ENCODE results near the gene RGS7. TPM values are rescaled to one million over a fixed set of nuclear protein-coding genes. Genes with fewer than 3 reads are reported as not detected.

RGS7 gene
- total RNA-seq, 4 donors from 2014 or later = not detected

DNA sequence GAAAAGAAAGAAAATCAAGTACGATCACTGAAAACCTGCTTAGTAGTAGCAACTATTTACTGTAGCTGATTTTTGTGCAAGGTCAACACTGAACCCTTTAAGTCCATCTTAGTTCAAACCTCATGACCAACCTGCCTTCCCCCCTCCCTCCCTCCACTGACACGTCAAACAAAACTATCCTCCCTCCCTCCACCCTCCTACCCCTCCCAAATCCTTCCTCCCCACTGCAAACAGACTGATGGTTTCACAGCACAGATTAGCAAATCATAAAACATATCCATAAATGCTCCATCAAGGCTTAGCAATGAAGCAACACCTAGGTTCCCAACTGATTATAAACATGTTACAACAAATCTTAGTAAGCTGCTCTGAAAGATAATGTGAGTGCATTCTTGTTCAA lies 580.8 kb downstream of the RGS7 start:
- no peak for TF ChIP-seq CTCF (IDR thresholded peaks at IDR 0.05 in 4 of 5, conservative IDR thresholded peaks at IDR 0.05 in 1 of 5)
- TF ChIP-seq POLR2A (IDR thresholded peaks at IDR 0.05) = no peak
- ATAC-seq = no peak
- intact Hi-C loops (cut with DNase I; ENCODE audit: low total_unique reads) (no loop called here), in situ Hi-C loops (cut with MboI; ENCODE audit: low sequenced_read_pairs in 4 of 4) (no loop called here)
- H3K36me3 ChIP-seq = no peaks in the 10 kb centered on the region
- no peak overlapping the region for H3K27ac ChIP-seq
- H3K4me3 ChIP-seq = no peak overlapping the region
- DNase-seq = no peak
- H3K27me3 ChIP-seq = no peaks in the 10 kb centered on the region
- H3K9me3 ChIP-seq = no peaks in the 10 kb centered on the region
- H3K4me1 ChIP-seq = no peaks in the 10 kb centered on the region

DNA sequence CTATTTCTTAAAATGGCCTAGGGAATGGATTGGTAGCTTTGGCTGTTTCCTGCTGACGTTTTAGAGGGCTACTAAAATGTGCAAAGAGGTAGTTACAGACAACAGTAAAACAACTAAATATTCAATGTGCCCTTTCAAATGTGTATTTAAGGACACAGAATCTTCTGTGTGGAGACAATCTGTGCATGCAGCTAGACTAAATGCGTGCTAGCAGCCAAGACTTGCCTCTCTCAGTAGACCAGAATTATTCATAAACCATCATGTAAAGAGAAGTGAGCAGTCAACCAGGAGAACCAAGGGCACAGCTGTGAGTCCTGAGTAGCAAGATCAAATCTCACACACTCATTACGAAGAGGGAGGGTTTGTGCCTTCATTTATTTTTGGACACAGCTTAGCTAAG lies 584.9 kb downstream of the RGS7 start:
- no peaks in the 10 kb centered on the region for H3K36me3 ChIP-seq
- ATAC-seq (no peak), DNase-seq (no peak)
- TF ChIP-seq POLR2A (IDR thresholded peaks at IDR 0.05) (no peak), CTCF (IDR thresholded peaks at IDR 0.05 in 4 of 5, conservative IDR thresholded peaks at IDR 0.05 in 1 of 5) (no peak)
- no peaks in the 10 kb centered on the region for H3K9me3 ChIP-seq
- H3K4me1 ChIP-seq = no peaks in the 10 kb centered on the region
- no peak overlapping the region for H3K27ac ChIP-seq
- in situ Hi-C loops (cut with MboI; ENCODE audit: low sequenced_read_pairs in 4 of 4) (no loop called here), intact Hi-C loops (cut with DNase I; ENCODE audit: low total_unique reads) (no loop called here)
- no peak overlapping the region for H3K4me3 ChIP-seq
- no peaks in the 10 kb centered on the region for H3K27me3 ChIP-seq

GRCh38 chr1:240771450-240771849 lies 585.6 kb downstream of the RGS7 start:
- H3K36me3 ChIP-seq = no peaks in the 10 kb centered on the region
- TF ChIP-seq POLR2A (IDR thresholded peaks at IDR 0.05) (no peak), CTCF (IDR thresholded peaks at IDR 0.05 in 4 of 5, conservative IDR thresholded peaks at IDR 0.05 in 1 of 5) (no peak)
- no peak for DNase-seq
- no peaks in the 10 kb centered on the region for H3K4me1 ChIP-seq
- H3K9me3 ChIP-seq = no peaks in the 10 kb centered on the region
- H3K27ac ChIP-seq = no peak overlapping the region
- no peak overlapping the region for H3K4me3 ChIP-seq
- no peak for ATAC-seq
- in situ Hi-C loops (cut with MboI; ENCODE audit: low sequenced_read_pairs in 4 of 4) (no loop called here), intact Hi-C loops (cut with DNase I; ENCODE audit: low total_unique reads) (no loop called here)
- H3K27me3 ChIP-seq = no peaks in the 10 kb centered on the region

DNA sequence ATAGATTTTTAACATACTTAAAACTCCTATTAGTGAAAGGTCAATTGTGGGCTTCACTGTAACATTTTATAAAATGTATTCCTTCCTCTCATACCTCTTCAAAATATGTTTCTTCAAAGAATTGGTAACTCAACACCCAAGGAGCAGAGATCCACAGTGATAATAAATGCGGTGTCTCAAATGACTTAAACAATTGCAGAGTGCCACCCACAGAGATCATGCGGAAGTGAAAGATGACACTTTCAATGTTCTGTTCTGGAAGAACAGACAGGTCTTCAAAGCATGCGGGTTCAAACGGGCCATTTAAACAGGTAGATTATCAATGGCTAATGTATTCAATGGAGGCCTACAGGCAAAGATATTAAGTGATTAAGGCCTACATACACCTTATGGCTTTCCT lies 588.0 kb downstream of the RGS7 start:
- Histone ChIP-seq H3K4me3 (no peak overlapping the region), H3K4me1 (no peaks in the 10 kb centered on the region), H3K9me3 (no peaks in the 10 kb centered on the region), H3K27me3 (no peaks in the 10 kb centered on the region), H3K36me3 (no peaks in the 10 kb centered on the region), H3K27ac (no peak overlapping the region)
- in situ Hi-C loops (cut with MboI; ENCODE audit: low sequenced_read_pairs in 4 of 4) (no loop called here), intact Hi-C loops (cut with DNase I; ENCODE audit: low total_unique reads) (no loop called here)
- no peak for ATAC-seq
- DNase-seq = no peak
- no peak for TF ChIP-seq CTCF (IDR thresholded peaks at IDR 0.05 in 4 of 5, conservative IDR thresholded peaks at IDR 0.05 in 1 of 5)
- TF ChIP-seq POLR2A (IDR thresholded peaks at IDR 0.05) = no peak

- intact Hi-C loops (cut with DNase I; ENCODE audit: low total_unique reads) (no loop called here), in situ Hi-C loops (cut with MboI; ENCODE audit: low sequenced_read_pairs in 4 of 4) (no loop called here)
- H3K36me3 ChIP-seq = no peaks in the 10 kb centered on the region
- H3K4me1 ChIP-seq = no peaks in the 10 kb centered on the region
- H3K27ac ChIP-seq = no peak overlapping the region
- H3K4me3 ChIP-seq = no peak overlapping the region
- DNase-seq (no peak), ATAC-seq (no peak)
- no peaks in the 10 kb centered on the region for H3K9me3 ChIP-seq
- no peaks in the 10 kb centered on the region for H3K27me3 ChIP-seq
- TF ChIP-seq CTCF (IDR thresholded peaks at IDR 0.05 in 4 of 5, conservative IDR thresholded peaks at IDR 0.05 in 1 of 5) (no peak), POLR2A (IDR thresholded peaks at IDR 0.05) (no peak)
Observed at GRCh38 chr1:240766831-240767230, 590.2 kb downstream of the RGS7 start.
